Measurements from ENCODE around the gene ERI3. TPM values are rescaled to one million over a fixed set of nuclear protein-coding genes. Genes with fewer than 3 reads are reported as not detected.

ERI3 gene
- total and polyA plus RNA-seq, 2 experiments from 2014 or later, result 59.4 to 93.2 TPM

DNA sequence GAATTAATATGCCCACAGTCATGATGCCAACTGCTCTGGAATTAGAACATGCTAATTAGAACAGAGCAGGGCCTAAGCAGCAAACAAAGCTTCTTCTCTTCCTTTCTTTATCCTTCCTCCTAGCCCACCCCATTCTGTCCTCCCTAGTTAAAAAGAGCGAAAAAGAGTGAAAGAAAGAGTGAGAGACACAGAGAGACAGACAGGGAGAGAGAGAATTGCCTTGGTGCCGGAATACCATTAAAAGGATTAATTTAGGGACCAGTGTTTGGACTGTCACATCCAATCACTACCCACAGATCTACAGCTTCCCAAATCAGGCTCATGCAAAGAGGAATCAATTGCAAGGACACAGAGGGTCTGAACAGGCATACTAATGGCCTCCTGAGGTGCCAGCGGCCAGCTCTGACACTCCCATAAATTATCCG lies 7.0 kb downstream of the ERI3 start:
- Histone ChIP-seq H3K9me2 (replicated peaks; ENCODE audit: insufficient read depth) (no peaks in the 10 kb centered on the region), H3K79me2 (peaks cover 95% of the 10 kb centered on the region), H3K4me1 (ENCODE audit: insufficient read depth) (peaks cover 6% of the 10 kb centered on the region), H3K36me3 (replicated peaks; ENCODE audit: insufficient read depth, low read depth) (no peaks in the 10 kb centered on the region), H3K27me3 (no peaks in the 10 kb centered on the region), H3K4me2 (no peak overlapping the region), H3K27ac (no peak overlapping the region), H2AFZ (no peak overlapping the region), H3K9me3 (ENCODE audit: low read depth) (no peaks in the 10 kb centered on the region), H3K4me3 (no peak overlapping the region), H4K20me1 (ENCODE audit: insufficient read depth, poor library complexity, severe bottlenecking) (peaks cover 30% of the 10 kb centered on the region)
- DNase-seq (ENCODE audit: low spot score), result no peak
- TF ChIP-seq EZH2phosphoT487 (IDR thresholded peaks at IDR 0.05; ENCODE audit: low read depth, severe bottlenecking, unreplicated experiment) (no peak), EZH2 (IDR thresholded peaks at IDR 0.05; ENCODE audit: borderline replicate concordance) (no peak)
- TF ChIP-seq, protein P1, sequence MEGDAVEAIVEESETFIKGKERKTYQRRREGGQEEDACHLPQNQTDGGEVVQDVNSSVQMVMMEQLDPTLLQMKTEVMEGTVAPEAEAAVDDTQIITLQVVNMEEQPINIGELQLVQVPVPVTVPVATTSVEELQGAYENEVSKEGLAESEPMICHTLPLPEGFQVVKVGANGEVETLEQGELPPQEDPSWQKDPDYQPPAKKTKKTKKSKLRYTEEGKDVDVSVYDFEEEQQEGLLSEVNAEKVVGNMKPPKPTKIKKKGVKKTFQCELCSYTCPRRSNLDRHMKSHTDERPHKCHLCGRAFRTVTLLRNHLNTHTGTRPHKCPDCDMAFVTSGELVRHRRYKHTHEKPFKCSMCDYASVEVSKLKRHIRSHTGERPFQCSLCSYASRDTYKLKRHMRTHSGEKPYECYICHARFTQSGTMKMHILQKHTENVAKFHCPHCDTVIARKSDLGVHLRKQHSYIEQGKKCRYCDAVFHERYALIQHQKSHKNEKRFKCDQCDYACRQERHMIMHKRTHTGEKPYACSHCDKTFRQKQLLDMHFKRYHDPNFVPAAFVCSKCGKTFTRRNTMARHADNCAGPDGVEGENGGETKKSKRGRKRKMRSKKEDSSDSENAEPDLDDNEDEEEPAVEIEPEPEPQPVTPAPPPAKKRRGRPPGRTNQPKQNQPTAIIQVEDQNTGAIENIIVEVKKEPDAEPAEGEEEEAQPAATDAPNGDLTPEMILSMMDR (IDR thresholded peaks at IDR 0.05; ENCODE audit: poor library complexity), result no peak
- WGBS (ENCODE audit: low lambda C conversion rate, missing lambda C conversion rate), result 95% methylated on average over 4 of the region's 4 CpGs

DNA sequence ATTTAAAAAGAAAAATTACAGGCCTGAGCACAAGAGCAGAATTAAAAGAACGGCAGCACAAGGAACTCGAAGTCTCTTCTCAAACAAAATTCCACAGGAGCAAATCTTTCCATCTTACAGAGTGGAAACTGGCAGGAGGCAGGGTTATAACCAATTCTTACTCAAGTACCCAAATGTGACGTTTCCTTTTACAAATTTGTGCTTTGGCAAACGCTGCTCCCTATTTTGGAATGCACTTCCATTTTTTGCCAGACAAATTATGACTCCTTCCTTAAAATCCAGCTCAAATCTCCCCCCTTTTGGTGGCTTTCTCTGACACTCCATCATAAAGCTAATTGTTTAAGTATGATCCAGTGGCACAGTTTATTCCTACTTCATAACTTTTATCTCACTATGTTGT lies 7.8 kb downstream of the ERI3 start:
- 84% methylated on average over 4 of the region's 4 CpGs for WGBS (ENCODE audit: low lambda C conversion rate, missing lambda C conversion rate)
- peaks cover 6% of the 10 kb centered on the region for H3K4me1 ChIP-seq (ENCODE audit: insufficient read depth)
- H3K27me3 ChIP-seq, result no peaks in the 10 kb centered on the region
- no peak overlapping the region for H3K27ac ChIP-seq
- no peak for DNase-seq (ENCODE audit: low spot score)
- H4K20me1 ChIP-seq (ENCODE audit: insufficient read depth, poor library complexity, severe bottlenecking), result peaks cover 33% of the 10 kb centered on the region
- no peak overlapping the region for H3K4me3 ChIP-seq
- no peaks in the 10 kb centered on the region for H3K9me2 ChIP-seq (replicated peaks; ENCODE audit: insufficient read depth)
- H3K4me2 ChIP-seq, result no peak overlapping the region
- H2AFZ ChIP-seq, result no peak overlapping the region
- H3K79me2 ChIP-seq, result peaks cover 93% of the 10 kb centered on the region
- H3K36me3 ChIP-seq (replicated peaks; ENCODE audit: insufficient read depth, low read depth), result no peaks in the 10 kb centered on the region
- no peaks in the 10 kb centered on the region for H3K9me3 ChIP-seq (ENCODE audit: low read depth)
- TF ChIP-seq EZH2phosphoT487 (IDR thresholded peaks at IDR 0.05; ENCODE audit: low read depth, severe bottlenecking, unreplicated experiment) (no peak), EZH2 (IDR thresholded peaks at IDR 0.05; ENCODE audit: borderline replicate concordance) (no peak)
- TF ChIP-seq, protein P1 (IDR thresholded peaks at IDR 0.05; ENCODE audit: poor library complexity), result no peak

DNA sequence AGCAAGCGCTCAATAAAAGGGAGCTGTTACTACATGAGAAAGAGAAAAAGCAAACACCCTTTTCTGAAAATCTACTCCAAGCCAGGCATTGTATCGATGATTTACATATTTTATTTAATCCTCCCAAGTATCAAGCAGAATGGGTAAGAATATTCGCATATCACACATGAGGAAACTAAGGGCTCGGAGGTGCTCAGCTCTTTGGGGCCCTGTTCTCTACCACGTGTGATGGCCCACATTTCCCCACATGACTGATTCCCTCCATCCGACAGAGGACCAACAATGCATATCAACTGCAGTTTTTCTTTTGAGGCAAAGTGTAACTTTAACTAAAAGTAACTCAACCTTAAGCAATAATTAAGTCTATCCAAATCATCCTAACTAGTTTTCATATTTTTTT lies 8.2 kb downstream of the ERI3 start:
- Histone ChIP-seq H2AFZ (no peak overlapping the region), H3K27ac (no peak overlapping the region), H3K79me2 (peaks cover 93% of the 10 kb centered on the region), H3K27me3 (no peaks in the 10 kb centered on the region), H3K4me1 (ENCODE audit: insufficient read depth) (peaks cover 6% of the 10 kb centered on the region), H3K36me3 (replicated peaks; ENCODE audit: insufficient read depth, low read depth) (no peaks in the 10 kb centered on the region), H3K9me3 (ENCODE audit: low read depth) (no peaks in the 10 kb centered on the region), H3K4me2 (no peak overlapping the region), H3K9me2 (replicated peaks; ENCODE audit: insufficient read depth) (no peaks in the 10 kb centered on the region), H3K4me3 (no peak overlapping the region), H4K20me1 (ENCODE audit: insufficient read depth, poor library complexity, severe bottlenecking) (peaks cover 30% of the 10 kb centered on the region)
- DNase-seq (ENCODE audit: low spot score), result no peak
- TF ChIP-seq, protein P1 (IDR thresholded peaks at IDR 0.05; ENCODE audit: poor library complexity), result no peak
- TF ChIP-seq EZH2phosphoT487 (IDR thresholded peaks at IDR 0.05; ENCODE audit: low read depth, severe bottlenecking, unreplicated experiment) (no peak), EZH2 (IDR thresholded peaks at IDR 0.05; ENCODE audit: borderline replicate concordance) (no peak)
- WGBS (ENCODE audit: low lambda C conversion rate, missing lambda C conversion rate), result 91% methylated on average over 6 of the region's 6 CpGs

DNA sequence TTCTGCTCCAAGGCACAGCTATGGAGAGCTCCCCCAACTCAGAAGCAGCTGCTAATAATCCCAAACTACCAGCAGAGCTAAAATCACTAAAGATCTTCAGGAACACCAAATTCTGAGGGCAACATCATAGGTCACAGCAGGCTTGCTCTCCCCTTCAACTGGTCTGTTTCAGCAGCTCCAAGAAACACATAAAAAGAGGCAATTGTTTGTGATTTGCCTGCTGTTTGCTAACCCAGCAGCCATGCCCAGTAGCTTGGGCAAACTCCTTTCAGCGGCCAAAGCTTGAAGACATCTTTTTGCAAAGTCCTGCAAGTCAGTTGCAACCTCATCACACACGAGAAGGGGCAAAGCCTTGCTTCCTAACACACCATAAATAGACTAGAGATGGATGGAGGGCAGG lies 8.9 kb downstream of the ERI3 start:
- no peak for TF ChIP-seq EZH2phosphoT487 (IDR thresholded peaks at IDR 0.05; ENCODE audit: low read depth, severe bottlenecking, unreplicated experiment)
- TF ChIP-seq, protein P1 (IDR thresholded peaks at IDR 0.05; ENCODE audit: poor library complexity), result no peak
- no peak for TF ChIP-seq EZH2 (IDR thresholded peaks at IDR 0.05; ENCODE audit: borderline replicate concordance)
- H3K4me2 ChIP-seq, result no peak overlapping the region
- no peak overlapping the region for H2AFZ ChIP-seq
- no peak overlapping the region for H3K27ac ChIP-seq
- H3K79me2 ChIP-seq, result peaks cover 95% of the 10 kb centered on the region
- no peaks in the 10 kb centered on the region for H3K36me3 ChIP-seq (replicated peaks; ENCODE audit: insufficient read depth, low read depth)
- no peak for DNase-seq (ENCODE audit: low spot score)
- no peaks in the 10 kb centered on the region for H3K27me3 ChIP-seq
- peaks cover 28% of the 10 kb centered on the region for H4K20me1 ChIP-seq (ENCODE audit: insufficient read depth, poor library complexity, severe bottlenecking)
- no peaks in the 10 kb centered on the region for H3K9me2 ChIP-seq (replicated peaks; ENCODE audit: insufficient read depth)
- H3K4me1 ChIP-seq (ENCODE audit: insufficient read depth), result peaks cover 6% of the 10 kb centered on the region
- no peak overlapping the region for H3K4me3 ChIP-seq
- 80% methylated on average over 2 of the region's 2 CpGs for WGBS (ENCODE audit: low lambda C conversion rate, missing lambda C conversion rate)
- H3K9me3 ChIP-seq (ENCODE audit: low read depth), result no peaks in the 10 kb centered on the region
